IMR-90 (cell line): ENCODE results near the gene PCIF1.

Experiments used
- CTCF ChIP-seq: conservative IDR thresholded peaks from 2 replicates; pipeline ENCODE4 v1.5.1; 2012; ENCODE audit warnings: mild to moderate bottlenecking, low read depth, low read length, improper control_type of control experiment
- FOS ChIP-seq: fragments of 150-350 bp; IDR thresholded peaks from 2 replicates; pipeline ENCODE4 v1.6.1; 2016; ENCODE audit warnings: low read depth, low read length
- MAFK ChIP-seq: IDR thresholded peaks from 2 replicates; pipeline ENCODE4 v1.6.1; 2012; ENCODE audit warnings: low read depth, low read length, improper control_type of control experiment
- MXI1 ChIP-seq: IDR thresholded peaks from 2 replicates; pipeline ENCODE4 v1.6.1; 2012; ENCODE audit warnings: low read depth, mild to moderate bottlenecking, low read length, moderate library complexity, borderline replicate concordance
- POLR2A ChIP-seq: IDR thresholded peaks from 2 replicates; pipeline ENCODE4 v1.6.1; 2012; ENCODE audit warnings: mild to moderate bottlenecking, low read depth, low read length
- RAD21 ChIP-seq: IDR thresholded peaks from 2 replicates; pipeline ENCODE4 v1.6.1; 2012; ENCODE audit warnings: low read length, improper control_type of control experiment
- RFX5 ChIP-seq: IDR thresholded peaks from 2 replicates; pipeline ENCODE4 v1.8.0; 2012; ENCODE audit warnings: low read depth, mild to moderate bottlenecking, low read length, moderate library complexity
- USF2 ChIP-seq: fragments of 150-350 bp; IDR thresholded peaks from 2 replicates; pipeline ENCODE4 v1.6.1; 2017; ENCODE audit warnings: mild to moderate bottlenecking, antibody characterized with exemption, low read length, low read depth

- TF ChIP-seq RAD21 (no peak), POLR2A (no peak), CTCF (no peak), MAFK (no peak), MXI1 (no peak), RFX5 (no peak), USF2 (no peak), FOS (no peak)
These were observed 7.8 kb upstream of the PCIF1 start for GRCh38 chr20:45926731-45927070.
